H9 (cell line): ENCODE measurements around the gene TOM1L2. TPM values are rescaled to one million over a fixed set of nuclear protein-coding genes. Genes with fewer than 3 reads are reported as not detected.

Experiments
- DNase-seq: peaks from one replicate; pipeline ENCODE4 v3.0.0-alpha.2; 2017
- H2AFZ ChIP-seq: one replicate; pipeline ENCODE4 v1.6.1; 2013; ENCODE audit warnings: mild to moderate bottlenecking, low read length, control low read depth, moderate library complexity
- H2AK5ac ChIP-seq: 2 replicates; pipeline ENCODE4 v1.6.1; 2013; ENCODE audit warnings: low read length, control low read depth, mixed read lengths; ENCODE audit not compliant: insufficient read length
- H2BK120ac ChIP-seq: one replicate; pipeline ENCODE4 v1.6.1; 2013; ENCODE audit warnings: low read depth, mild to moderate bottlenecking, low read length, control low read depth, inconsistent platforms; ENCODE audit not compliant: poor library complexity, severe bottlenecking
- H2BK12ac ChIP-seq: 2 replicates; pipeline ENCODE4 v1.6.1; 2013; ENCODE audit warnings: low read length, control low read depth, mixed read lengths, low read depth; ENCODE audit not compliant: insufficient read length
- H2BK15ac ChIP-seq: 2 replicates; pipeline ENCODE4 v1.6.1; 2013; ENCODE audit warnings: low read depth, low read length, control low read depth
- H2BK20ac ChIP-seq: one replicate; pipeline ENCODE4 v1.6.1; 2013; ENCODE audit warnings: low read depth, mild to moderate bottlenecking, low read length, control low read depth, inconsistent platforms; ENCODE audit not compliant: poor library complexity, severe bottlenecking
- H2BK5ac ChIP-seq: 2 replicates; pipeline ENCODE4 v1.6.1; 2013; ENCODE audit warnings: low read length, control low read depth, mixed read lengths; ENCODE audit not compliant: insufficient read length
- H3K14ac ChIP-seq: 2 replicates; pipeline ENCODE4 v1.6.1; 2013; ENCODE audit warnings: low read length, control low read depth; ENCODE audit not compliant: insufficient read depth
- H3K18ac ChIP-seq: 2 replicates; pipeline ENCODE4 v1.6.1; 2013; ENCODE audit warnings: low read depth, mild to moderate bottlenecking, mixed read lengths, low read length, control low read depth; ENCODE audit not compliant: insufficient read length
- H3K23ac ChIP-seq: 2 replicates; pipeline ENCODE4 v1.6.1; 2013; ENCODE audit warnings: low read length, control low read depth, mixed read lengths, low read depth; ENCODE audit not compliant: insufficient read length
- H3K23me2 ChIP-seq: 2 replicates; pipeline ENCODE4 v1.6.1; 2013; ENCODE audit warnings: low read depth, mild to moderate bottlenecking, mixed read lengths, low read length, control low read depth; ENCODE audit not compliant: insufficient read length, poor library complexity, severe bottlenecking
- H3K27ac ChIP-seq: 2 replicates; pipeline ENCODE4 v1.5.1; 2013; ENCODE audit warnings: low read length, control low read depth, mixed read lengths, low read depth; ENCODE audit not compliant: insufficient read length
- H3K27me3 ChIP-seq: 2 replicates; pipeline ENCODE4 v1.6.1; 2013; ENCODE audit warnings: low read length, control low read depth, inconsistent platforms; ENCODE audit not compliant: insufficient read depth
- H3K4ac ChIP-seq: 2 replicates; pipeline ENCODE4 v1.6.1; 2013; ENCODE audit warnings: low read depth, mild to moderate bottlenecking, control low read depth, inconsistent platforms, low read length, moderate library complexity
- H3K4me1 ChIP-seq: 2 replicates; pipeline ENCODE4 v1.6.1; 2013; ENCODE audit warnings: low read length, control low read depth, inconsistent platforms; ENCODE audit not compliant: insufficient read depth
- H3K4me2 ChIP-seq: 2 replicates; pipeline ENCODE4 v1.6.1; 2013; ENCODE audit warnings: low read length, control low read depth, mixed read lengths; ENCODE audit not compliant: insufficient read length, insufficient read depth
- H3K56ac ChIP-seq: 2 replicates; pipeline ENCODE4 v1.6.1; 2013; ENCODE audit warnings: low read depth, mild to moderate bottlenecking, mixed read lengths, low read length, control low read depth; ENCODE audit not compliant: insufficient read length
- H3K79me1 ChIP-seq: 2 replicates; pipeline ENCODE4 v1.6.1; 2013; ENCODE audit warnings: low read depth, mild to moderate bottlenecking, moderate library complexity, low read length, control low read depth, inconsistent platforms; ENCODE audit not compliant: insufficient read depth, poor library complexity, severe bottlenecking
- H3K79me2 ChIP-seq: 2 replicates; pipeline ENCODE4 v1.6.1; 2013; ENCODE audit warnings: low read length, control low read depth, inconsistent platforms; ENCODE audit not compliant: insufficient read depth
- H3K9ac ChIP-seq: 2 replicates; pipeline ENCODE4 v1.6.1; 2013; ENCODE audit warnings: low read length, control low read depth, mixed read lengths; ENCODE audit not compliant: insufficient read length; ENCODE audit errors: extremely low read depth
- H3K9me3 ChIP-seq: one replicate; pipeline ENCODE4 v1.6.1; 2013; ENCODE audit warnings: low read depth, low read length, inconsistent platforms; ENCODE audit not compliant: control insufficient read depth
- H3T11ph ChIP-seq: one replicate; pipeline ENCODE4 v1.6.1; 2013; ENCODE audit warnings: mild to moderate bottlenecking, low read length, control low read depth, inconsistent platforms
- H4K20me1 ChIP-seq: one replicate; pipeline ENCODE4 v1.6.1; 2013; ENCODE audit not compliant: control insufficient read depth, insufficient read length, insufficient read depth
- H4K5ac ChIP-seq: 2 replicates; pipeline ENCODE4 v1.6.1; 2013; ENCODE audit warnings: low read depth, mild to moderate bottlenecking, mixed read lengths, low read length, control low read depth; ENCODE audit not compliant: insufficient read length
- H4K8ac ChIP-seq: replicated peaks from 2 replicates; pipeline ENCODE4 v1.6.1; 2013; ENCODE audit warnings: low read length, control low read depth, mixed read lengths, low read depth; ENCODE audit not compliant: insufficient read length
- H4K91ac ChIP-seq: 2 replicates; pipeline ENCODE4 v1.6.1; 2013; ENCODE audit warnings: low read depth, mild to moderate bottlenecking, moderate library complexity, mixed read lengths, low read length, control low read depth; ENCODE audit not compliant: insufficient read length
- H3K27ac Mint-ChIP-seq, 3 experiments: 2 replicates in 2 of 3; 3 replicates in 1 of 3; pipeline ENCODE4 v1.8.0; 2020 to 2021; ENCODE audit warnings: mixed read lengths in 3 of 3, mild to moderate bottlenecking in 1 of 3, moderate library complexity in 1 of 3
- H3K27me3 Mint-ChIP-seq: 2 replicates; pipeline ENCODE4 v1.8.0; 2021; ENCODE audit warnings: low read depth, mild to moderate bottlenecking, moderate library complexity, mixed read lengths
- H3K36me3 Mint-ChIP-seq, 3 experiments: 2 replicates in 2 of 3; 3 replicates in 1 of 3; pipeline ENCODE4 v1.8.0; 2020 to 2021; ENCODE audit warnings: low read depth in 3 of 3, mixed read lengths in 3 of 3; ENCODE audit not compliant: insufficient read depth in 1 of 3
- H3K4me1 Mint-ChIP-seq, 2 experiments: 2 replicates each; pipeline ENCODE4 v1.8.0; 2020; ENCODE audit warnings: mixed read lengths in 2 of 2
- H3K4me3 Mint-ChIP-seq, 2 experiments: 2 replicates in 1 of 2; 3 replicates in 1 of 2; pipeline ENCODE4 v1.8.0; 2020 to 2021; ENCODE audit warnings: mild to moderate bottlenecking in 2 of 2, mixed read lengths in 2 of 2, moderate library complexity in 1 of 2
- H3K9me3 Mint-ChIP-seq, 2 experiments: 2 replicates in 1 of 2; 3 replicates in 1 of 2; pipeline ENCODE4 v1.8.0; 2020; ENCODE audit warnings: mild to moderate bottlenecking in 2 of 2, mixed read lengths in 2 of 2, moderate library complexity in 1 of 2
- WGBS: extraction: QIAGEN DNeasy Blood & Tissue Kit; methylation state at CpG from one replicate; pipeline ENCODE4 v1.1.7; 2013; ENCODE audit warnings: missing lambda C conversion rate, low lambda C conversion rate, mixed read lengths; ENCODE audit not compliant: insufficient read length; ENCODE audit errors: extremely low coverage; 5-methylcytosine and 5-hydroxymethylcytosine counted together
- total RNA-seq: library from RNA; stranded (reverse); gene quantifications from 2 replicates; pipeline ENCODE4 v1.2.1, GENCODE V29; 2021
- TF ChIP-seq, protein P1 (sequence below): fragments of 200-600 bp; sonication (generic); conservative IDR thresholded peaks from 3 replicates; pipeline ENCODE4 v1.8.0; 2021; ENCODE audit warnings: antibody characterized with exemption, mild to moderate bottlenecking

The TOM1L2 gene
- total RNA-seq, 1 experiment from 2014 or later, result 4.6 TPM

DNA sequence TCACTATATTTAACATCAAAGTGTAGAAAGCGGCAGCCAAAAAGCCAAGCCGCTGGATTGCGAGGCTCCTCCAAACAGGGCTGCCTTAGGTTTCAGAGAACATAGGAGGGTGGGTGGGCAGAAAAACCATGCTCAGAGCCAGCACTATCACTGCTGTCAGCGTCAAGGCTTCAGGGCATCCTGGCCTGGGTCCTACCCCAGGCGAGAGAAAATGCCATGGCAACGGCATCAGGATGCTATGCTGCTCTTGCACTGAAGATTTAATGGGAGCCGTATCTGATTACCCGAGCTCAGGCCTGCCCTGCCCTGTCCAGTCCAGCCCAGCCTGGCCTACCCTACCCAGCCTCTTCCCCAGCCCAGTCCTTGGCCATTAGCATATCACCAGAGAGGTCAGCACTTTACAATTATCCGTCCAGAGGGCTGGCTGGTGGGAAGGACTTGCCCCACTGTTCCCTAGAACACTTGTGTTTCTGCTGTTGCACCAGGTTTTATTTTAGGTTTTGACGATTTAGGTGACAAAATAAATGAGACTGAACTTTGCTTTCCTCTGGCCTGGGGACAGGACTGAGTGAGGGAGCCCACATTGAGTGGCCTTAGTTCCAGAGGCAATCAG, 61.1 kb downstream of the TOM1L2 start:
- H3K56ac ChIP-seq, result no peak overlapping the region
- no peaks in the 10 kb centered on the region for H3K9me3 ChIP-seq
- no peaks in the 10 kb centered on the region for H3K27me3 ChIP-seq
- H3K27ac ChIP-seq, result no peak overlapping the region
- no peak for DNase-seq
- H2BK20ac ChIP-seq, result no peak overlapping the region
- H3K79me1 ChIP-seq, result no peaks in the 10 kb centered on the region
- WGBS, result no CpG with 5 or more reads among the region's 10 CpGs
- Mint-ChIP-seq H3K27me3 (no peaks in the 10 kb centered on the region), H3K9me3 (peaks cover 0 to 3% of the 10 kb centered on the region in 2 experiments; a peak in 3 of 5 replicates), H3K4me3 (no peak overlapping the region), H3K27ac (no peak overlapping the region), H3K4me1 (peaks cover 20 to 27% of the 10 kb centered on the region in 2 experiments), H3K36me3 (peaks cover 0 to 3% (median 0%) of the 10 kb centered on the region in 3 experiments; a peak in 3 of 7 replicates)
- H3K23me2 ChIP-seq, result no peaks in the 10 kb centered on the region
- H3K9ac ChIP-seq, result no peak overlapping the region
- no peak overlapping the region for H2BK120ac ChIP-seq
- no peak overlapping the region for H3K18ac ChIP-seq
- no peak overlapping the region for H3K4ac ChIP-seq
- no peak overlapping the region for H3K23ac ChIP-seq
- TF ChIP-seq, protein P1, sequence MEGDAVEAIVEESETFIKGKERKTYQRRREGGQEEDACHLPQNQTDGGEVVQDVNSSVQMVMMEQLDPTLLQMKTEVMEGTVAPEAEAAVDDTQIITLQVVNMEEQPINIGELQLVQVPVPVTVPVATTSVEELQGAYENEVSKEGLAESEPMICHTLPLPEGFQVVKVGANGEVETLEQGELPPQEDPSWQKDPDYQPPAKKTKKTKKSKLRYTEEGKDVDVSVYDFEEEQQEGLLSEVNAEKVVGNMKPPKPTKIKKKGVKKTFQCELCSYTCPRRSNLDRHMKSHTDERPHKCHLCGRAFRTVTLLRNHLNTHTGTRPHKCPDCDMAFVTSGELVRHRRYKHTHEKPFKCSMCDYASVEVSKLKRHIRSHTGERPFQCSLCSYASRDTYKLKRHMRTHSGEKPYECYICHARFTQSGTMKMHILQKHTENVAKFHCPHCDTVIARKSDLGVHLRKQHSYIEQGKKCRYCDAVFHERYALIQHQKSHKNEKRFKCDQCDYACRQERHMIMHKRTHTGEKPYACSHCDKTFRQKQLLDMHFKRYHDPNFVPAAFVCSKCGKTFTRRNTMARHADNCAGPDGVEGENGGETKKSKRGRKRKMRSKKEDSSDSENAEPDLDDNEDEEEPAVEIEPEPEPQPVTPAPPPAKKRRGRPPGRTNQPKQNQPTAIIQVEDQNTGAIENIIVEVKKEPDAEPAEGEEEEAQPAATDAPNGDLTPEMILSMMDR, result no peak
- H2AK5ac ChIP-seq, result no peak overlapping the region
- H2BK15ac ChIP-seq, result no peak overlapping the region
- H4K91ac ChIP-seq, result no peak overlapping the region
- no peak overlapping the region for H2BK5ac ChIP-seq
- peaks cover 2% of the 10 kb centered on the region; the same call in 1 of the 2 replicates for H3K4me1 ChIP-seq
- H3K14ac ChIP-seq, result no peak overlapping the region
- no peak overlapping the region for H3K4me2 ChIP-seq
- no peak overlapping the region for H3T11ph ChIP-seq
- H2AFZ ChIP-seq, result no peak overlapping the region
- H4K20me1 ChIP-seq, result no peaks in the 10 kb centered on the region
- no peak overlapping the region for H2BK12ac ChIP-seq
- no peak overlapping the region for H4K8ac ChIP-seq
- no peaks in the 10 kb centered on the region for H3K79me2 ChIP-seq
- H4K5ac ChIP-seq, result no peak overlapping the region
